GM21360 (cell line): ENCODE measurements around the gene HEXD.
"Not testable (repeated sequence)": the region's sequence is repeated elsewhere in the genome, so short reads cannot be mapped to it uniquely, and the experiment has no call there.

Source experiments
- ATAC-seq: cut with Tn5 transposase; IDR thresholded peaks from one replicate; pipeline ENCODE4 v1.9.1; 2021; ENCODE audit warnings: mild to moderate bottlenecking, moderate library complexity; ENCODE audit not compliant: unreplicated experiment

Gene HEXD

DNA sequence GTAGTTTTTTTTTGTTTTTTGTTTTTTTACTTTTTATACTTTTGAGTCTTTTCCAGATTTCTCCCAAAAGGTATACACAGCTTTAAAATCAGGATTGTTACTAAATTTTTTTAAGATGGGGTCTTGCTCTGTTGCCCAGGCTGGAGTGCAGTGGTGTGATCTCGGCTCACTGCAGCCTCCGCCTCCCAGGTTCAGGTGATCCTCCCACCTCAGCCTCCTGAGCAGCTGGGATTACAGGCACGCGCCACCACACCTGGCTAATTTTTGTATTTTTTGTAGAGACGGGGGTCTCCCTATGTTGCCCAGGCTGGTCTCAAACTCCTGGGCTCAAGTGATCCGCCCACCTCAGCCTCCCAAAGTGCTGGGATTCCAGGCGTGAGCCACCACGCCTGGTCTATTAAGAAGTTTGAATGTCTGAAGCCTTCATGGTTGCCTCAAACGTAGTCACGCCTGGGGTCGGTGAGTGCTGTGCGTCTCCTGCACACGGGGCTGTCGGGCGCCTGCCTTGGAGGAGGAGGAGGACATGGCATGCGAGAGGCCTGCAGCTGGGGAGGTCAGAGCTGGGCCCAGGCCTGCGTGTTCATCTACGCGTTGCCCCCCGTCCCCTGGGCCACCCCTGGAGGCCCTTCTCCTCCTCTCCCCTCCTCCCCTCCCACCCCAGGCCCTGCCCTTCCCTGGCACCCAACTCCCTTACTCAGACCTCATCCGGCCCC is 35.8 kb upstream of the HEXD start:
- ATAC-seq, result not testable (repeated sequence)

DNA sequence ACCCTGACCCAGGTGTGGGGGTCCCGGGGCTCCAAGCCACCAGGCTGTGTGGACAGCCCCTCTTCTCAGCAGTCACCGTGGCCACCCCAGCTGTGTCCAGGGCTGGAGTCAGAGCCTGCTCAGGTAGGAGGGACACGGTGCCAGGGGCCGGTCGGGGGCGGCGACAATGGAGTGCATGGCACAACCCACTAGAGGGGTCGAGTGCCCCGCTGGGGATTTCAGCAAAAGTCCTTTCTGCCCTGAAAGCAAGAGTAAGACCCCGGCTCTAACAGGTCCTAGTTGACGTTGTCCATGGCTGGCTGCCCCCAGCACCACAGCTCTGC is 35.3 kb upstream of the HEXD start:
- ATAC-seq, result no peak

DNA sequence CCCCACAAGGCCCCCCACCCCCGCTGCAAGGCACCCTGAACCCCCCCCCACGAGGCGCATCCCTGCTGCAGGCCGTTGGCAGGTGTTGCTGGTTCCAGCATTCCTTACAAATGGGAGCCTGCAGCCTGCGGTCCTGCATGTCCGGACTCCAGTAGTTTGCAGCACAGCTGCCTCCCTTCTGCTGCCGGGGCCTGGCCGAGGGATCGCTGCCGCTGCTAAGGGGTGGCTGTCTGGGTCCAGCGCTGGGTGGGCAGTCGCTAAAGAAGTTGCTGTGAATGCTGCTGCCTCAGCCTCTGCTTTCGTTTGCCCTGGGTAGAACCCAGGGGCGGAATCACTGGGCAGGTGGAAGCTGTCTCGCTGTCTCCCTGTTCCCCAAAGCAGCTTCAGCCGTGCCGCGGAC is 34.7 kb upstream of the HEXD start:
- ATAC-seq, result no peak

GRCh38 chr17:82384051-82384729 is 34.0 kb upstream of the HEXD start:
- ATAC-seq, result no peak

DNA sequence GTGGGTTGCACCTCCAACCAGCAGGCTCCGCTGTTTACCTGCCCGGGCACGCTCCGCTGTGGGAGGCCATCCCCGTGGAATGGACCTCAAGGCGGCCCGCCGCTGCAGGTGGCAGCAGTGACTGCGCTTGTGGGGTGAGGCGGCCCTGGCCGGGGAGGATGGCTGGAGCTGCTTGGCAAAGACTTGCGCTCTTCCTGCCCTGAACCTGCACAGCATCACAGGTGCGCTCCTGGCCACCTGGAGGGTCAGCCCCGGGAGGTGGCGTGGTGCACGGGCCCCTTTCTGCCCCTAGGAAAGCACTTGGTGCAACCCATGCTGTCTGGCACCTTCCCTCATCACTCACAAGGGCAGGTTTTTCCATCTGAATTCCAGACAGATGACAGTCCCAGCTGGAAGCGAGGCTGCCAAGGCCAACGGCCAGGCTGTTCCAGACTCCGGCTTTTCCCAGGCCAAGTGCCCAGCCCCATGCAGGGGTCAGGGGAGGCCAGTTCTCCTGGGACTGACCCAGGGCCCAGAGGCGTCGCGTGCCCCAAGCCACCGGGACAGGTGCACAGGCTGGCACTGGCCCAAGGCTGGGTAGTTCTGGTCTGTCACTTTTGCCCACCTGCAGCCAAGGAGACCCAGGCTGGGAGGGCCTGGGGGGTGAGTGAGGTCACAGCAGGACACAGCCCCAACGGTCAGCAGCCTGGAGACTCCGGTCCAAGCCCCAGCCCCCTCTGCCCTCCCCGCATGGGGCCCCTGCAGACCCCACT is 33.2 kb upstream of the HEXD start:
- ATAC-seq, result no peak

GRCh38 chr17:82385559-82386254 is 32.4 kb upstream of the HEXD start:
- ATAC-seq, result no peak

DNA sequence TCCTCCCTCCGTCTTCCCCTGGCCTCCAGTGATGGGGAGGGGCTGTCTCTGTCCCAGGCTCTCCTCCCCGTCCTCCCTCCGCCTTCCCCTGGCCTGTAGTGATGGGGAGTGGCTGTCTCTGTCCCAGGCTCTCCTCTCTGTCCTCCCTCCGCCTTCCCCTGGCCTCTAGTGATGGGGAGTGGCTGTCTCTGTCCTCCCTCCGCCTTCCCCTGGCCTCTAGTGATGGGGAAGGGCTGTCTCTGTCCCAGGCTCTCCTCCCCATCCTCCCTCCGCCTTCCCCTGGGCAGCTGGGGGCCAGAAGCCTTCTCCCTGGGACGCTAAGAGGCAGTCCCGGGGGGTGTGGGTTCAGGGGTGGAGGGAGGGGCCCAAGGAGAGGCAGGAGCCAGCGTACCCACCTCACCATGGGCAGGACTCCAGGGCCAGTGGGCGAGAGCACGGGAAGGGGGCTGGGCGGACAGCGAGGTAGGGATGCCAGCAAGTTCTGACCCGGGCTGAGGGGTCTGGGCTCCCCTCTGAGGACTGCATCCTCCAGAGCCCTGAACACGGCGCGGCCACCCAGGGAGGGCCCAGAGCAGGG is 31.8 kb upstream of the HEXD start:
- no peak for ATAC-seq

DNA sequence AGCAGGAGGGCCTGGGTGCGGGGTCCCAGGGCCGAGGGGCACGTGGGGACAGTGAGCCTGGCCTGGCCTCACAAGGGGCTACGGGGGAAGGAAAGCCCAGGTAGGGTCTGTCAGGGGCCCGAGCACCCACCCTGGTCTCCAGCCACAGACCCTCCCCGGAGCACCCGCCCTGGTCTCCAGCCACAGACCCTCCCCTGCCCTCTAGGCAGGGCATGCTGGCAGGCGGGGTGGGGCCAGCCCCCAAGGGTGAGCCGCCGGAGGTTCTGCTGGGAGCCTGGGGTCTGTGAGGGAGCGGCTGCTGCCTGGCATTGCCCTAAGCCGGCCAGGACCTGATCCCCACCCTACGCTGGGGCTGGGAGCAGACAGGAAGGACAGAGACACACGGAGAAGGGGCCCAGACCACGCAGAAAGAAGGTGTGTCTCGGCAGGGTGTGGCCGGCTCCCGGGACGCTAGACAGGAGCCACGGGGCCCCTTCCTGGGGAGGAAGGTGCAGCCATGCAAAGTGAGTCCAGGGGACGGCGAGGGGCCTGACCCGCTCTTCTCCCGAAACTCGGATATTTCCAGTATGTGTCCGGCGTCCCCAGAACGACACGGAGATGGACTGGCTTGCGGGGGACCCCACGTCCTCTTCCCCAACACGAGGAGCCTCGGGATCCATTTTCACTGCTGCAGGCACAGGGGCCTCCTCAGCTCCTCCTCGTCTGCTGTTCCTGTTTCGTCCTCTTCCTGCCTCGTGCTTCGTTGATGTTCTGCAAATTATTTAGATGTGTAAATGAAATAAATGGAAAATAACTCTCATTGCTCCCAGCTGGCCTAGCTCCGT is 31.1 kb upstream of the HEXD start:
- ATAC-seq, result no peak

DNA sequence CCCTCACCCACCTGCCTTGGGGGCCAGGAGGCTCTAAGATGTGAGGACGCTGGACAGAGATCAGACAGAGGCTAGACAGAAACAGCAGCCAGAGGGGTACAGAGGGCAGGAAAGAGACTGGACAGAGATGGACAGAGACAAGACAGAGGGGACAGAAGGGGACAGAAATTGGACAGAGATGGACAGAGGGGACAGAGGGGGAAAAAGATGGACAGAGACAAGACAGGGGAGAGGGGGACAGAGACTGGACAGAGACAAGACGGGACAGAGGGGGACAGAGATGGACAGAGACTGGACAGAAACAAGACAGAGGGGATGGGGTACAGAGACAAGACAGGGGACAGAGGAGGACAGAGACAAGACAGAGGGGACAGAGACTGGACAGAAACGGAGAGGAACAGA is 30.4 kb upstream of the HEXD start:
- ATAC-seq, result no peak

- no peak for ATAC-seq
Observed at GRCh38 chr17:82388223-82388921, 29.8 kb upstream of the HEXD start.

DNA sequence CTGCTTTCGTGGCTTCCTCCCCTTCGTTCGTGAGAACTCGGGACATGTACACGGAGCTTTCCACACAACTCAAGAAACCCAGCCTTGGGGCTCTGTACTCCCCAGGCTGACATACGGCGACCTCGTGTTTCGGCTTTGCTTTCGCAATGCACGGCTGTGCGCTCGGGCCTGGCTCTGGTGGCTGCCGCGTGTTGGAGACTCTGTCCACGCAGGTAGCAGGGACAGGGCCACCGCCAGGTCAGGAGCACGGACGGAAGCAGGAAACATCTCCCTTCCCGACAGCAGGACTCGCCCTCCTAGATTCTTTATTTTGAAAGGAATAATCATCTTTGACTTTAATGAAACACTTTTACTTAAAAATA is 29.2 kb upstream of the HEXD start:
- ATAC-seq, result no peak

DNA sequence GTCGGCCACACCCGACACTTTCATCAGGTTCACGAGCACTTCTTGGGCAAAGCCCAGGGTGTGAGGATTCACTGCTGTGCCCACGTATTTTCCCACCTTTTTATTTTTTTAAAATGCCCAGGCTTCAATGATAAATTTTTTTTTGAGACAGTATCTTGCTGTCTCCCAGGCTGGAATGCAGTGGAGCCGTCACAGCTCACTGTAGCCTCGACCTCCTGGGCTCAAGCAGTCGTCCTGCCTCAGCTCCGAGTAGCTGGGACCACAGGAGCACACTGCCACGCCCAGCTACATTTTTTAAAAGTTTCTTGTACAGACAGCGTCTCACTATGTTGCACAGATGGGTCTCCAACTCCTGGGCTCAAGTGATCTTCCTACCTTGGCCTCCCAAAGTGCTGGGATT is 28.8 kb upstream of the HEXD start:
- ATAC-seq, result no peak

DNA sequence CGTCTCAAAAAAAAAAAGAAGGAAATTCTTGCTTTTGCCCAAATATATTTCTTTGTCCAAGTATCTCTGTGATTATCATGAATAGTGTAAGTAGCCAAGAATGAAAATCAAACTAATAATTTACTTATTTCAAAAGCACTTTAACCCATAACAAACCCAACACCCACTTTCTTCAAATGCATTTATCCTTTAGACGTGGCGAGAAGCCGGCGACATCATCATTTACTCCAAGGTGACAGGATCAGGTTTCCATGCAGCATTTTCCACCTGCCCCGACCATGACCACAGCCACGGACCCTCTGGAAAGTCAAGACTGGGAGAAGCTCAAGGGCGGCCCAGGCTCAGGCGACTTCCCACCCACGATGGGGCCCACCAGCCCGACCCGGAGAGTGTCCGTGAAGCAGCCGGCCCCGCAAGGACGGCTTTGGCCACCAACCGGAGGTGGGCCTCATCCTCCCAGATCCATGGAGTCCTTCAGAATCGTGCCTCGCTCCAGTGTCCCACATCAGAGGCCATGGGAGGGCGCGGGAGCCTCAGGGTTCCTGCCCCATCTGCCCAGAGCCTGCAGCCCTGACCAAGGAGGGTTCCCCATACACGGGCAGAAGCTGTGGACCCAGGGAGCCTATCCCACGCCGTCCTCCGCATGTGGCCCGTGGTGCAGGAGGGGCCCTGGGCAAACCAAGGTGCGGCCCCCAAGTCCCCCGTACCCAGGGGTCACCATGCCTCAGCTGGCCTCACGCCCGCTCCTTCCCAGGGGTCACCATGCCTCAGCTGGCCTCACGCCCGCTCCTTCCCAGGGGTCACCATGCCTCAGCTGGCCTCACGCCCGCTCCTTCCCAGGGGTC is 27.9 kb upstream of the HEXD start:
- no peak for ATAC-seq

DNA sequence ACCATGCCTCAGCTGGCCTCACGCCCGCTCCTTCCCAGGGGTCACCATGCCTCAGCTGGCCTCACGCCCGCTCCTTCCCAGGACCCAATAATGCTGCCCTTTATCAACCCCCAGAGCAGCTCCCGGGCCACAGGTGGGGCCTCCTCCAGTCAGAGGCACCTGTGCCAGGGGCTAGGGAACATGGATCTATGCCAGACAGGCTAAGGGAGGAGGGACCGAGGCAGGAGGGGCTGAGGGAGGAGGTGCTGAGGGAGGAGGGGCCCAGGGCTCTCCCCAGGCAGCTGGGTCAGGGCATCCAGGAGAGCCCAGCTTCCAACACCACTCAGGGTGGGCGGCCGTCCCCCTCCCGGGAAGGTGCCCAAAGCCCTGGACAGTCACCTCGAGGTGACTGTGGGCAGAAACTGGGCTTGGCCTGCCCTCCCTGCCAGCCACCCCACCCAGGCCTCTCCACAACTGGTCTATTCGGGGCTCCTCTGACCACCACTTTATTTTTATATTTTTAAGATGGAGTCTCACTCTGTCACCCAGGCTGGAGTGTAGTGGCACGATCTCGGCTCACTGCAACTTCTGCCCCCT is 27.2 kb upstream of the HEXD start:
- ATAC-seq, result no peak

- no peak for ATAC-seq
Observed at GRCh38 chr17:82391496-82392066, 26.6 kb upstream of the HEXD start.

- no peak for ATAC-seq
Observed at GRCh38 chr17:82392209-82392920, 25.8 kb upstream of the HEXD start.

- ATAC-seq, result no peak
Observed at GRCh38 chr17:82392941-82393340, 25.2 kb upstream of the HEXD start.

- no peak for ATAC-seq
Observed at GRCh38 chr17:82394278-82394677, 23.9 kb upstream of the HEXD start.
